GM12865 (cell line): ENCODE measurements around the gene PRDM15.

Experiments used
- DNase-seq: peaks from one replicate; pipeline ENCODE4 v3.0.0; 2010; ENCODE audit warnings: low read depth
- H3K4me3 ChIP-seq: 2 replicates; pipeline ENCODE4 v1.5.1; 2011; ENCODE audit warnings: mild to moderate bottlenecking, low read depth, low read length, control low read depth
- CTCF ChIP-seq: IDR thresholded peaks from 2 replicates; pipeline ENCODE4 v1.5.1; 2011; ENCODE audit warnings: low read length, control low read depth, low read depth, inconsistent platforms; ENCODE audit not compliant: insufficient read depth; ENCODE audit errors: missing control alignments

Gene PRDM15

DNA sequence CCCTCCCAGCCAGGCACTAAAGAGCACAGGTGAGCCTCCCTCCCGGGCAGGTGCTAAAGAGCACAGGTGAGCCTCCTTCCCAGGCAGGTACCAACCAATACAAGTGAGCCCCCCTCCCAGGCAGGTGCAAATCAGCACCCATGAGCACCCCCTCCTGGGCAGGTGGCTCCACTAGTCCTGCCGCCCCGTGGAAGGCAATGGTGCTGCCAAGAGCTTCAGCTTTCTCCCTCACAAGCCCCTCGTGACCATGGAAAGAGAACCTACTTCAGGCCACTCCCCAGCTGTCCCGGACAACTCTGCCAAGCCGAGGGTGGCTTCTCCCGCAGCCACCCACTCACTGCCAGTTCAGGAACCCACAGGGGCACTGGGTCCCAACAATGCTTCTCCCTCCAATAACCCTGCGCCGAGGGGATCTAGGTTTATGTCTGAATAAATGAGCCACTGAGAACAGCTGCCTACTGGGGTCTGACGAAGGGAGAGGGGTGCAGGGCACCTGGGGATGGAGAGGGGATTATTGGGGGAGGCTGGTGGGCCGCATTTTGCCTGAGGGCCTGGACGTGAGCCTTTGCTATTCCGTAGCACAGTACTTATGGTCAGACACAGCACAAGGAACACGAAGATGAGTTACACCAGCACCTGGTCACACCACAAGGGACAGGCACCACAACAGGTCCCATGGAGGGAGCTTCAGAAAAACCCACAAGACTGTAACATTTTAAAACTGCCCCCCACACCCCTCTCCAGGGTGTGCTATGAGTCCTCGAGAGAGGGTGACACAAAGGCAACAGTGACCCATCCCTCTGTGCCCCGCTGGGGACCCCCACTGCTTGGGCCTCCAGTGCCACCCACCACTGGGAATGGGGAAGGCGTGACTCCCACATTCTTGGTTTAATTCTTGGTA is 46.3 kb downstream of the PRDM15 start:
- no peak overlapping the region for H3K4me3 ChIP-seq
- peak; percentile 80 for DNase-seq
- no peak for TF ChIP-seq CTCF

DNA sequence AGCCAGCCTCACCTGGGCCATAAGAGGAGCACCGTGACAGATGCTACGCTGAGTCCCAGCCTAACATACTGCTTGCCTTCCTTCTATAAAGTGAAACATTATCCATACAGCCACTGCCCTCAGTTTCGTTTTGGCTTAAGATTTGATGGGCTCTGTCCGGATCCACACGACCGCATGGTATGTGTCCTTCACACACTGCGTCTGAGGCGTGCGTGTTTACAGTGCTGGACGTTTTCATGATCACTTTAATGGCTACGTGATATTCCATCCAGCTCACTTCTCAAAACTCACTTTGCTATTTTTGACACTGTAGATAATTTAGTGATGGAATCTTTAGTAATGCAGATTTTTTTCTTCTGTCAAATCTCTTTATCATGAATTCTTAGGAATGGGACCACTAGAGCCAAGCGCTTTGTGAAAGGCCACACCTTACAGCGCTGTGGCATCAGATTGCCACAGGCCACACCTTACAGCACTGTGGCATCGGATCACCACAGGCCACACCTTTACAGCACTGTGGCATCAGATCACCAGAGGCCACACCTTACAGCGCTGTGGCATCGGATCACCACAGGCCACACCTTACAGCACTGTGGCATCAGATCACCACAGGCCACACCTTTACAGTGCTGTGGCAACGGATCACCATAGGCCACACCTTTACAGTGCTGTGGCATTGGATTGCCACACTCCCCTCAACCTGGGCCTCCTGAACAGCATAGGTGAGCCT is 47.1 kb downstream of the PRDM15 start:
- no peak for DNase-seq
- no peak for TF ChIP-seq CTCF
- no peak overlapping the region for H3K4me3 ChIP-seq

DNA sequence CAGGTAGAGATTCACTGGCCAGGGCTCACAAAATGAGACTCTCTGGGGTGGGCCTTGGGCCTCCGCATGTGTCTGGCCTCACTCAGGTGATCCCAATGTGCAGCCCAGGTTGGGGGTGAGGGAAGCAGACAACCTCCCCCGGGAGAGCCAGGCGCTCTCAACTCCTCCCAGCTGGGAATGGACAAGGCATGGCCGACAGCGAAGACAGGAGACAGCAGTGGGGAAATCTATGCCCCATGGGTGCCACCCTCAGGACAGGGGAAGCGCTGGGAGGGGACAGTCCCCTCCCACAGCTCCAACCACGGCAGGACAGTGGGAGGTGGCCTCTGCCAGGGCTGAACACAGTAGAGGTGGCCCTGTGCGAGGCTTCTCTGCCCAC is 47.7 kb downstream of the PRDM15 start:
- H3K4me3 ChIP-seq = no peak overlapping the region
- DNase-seq = no peak
- TF ChIP-seq CTCF = no peak

DNA sequence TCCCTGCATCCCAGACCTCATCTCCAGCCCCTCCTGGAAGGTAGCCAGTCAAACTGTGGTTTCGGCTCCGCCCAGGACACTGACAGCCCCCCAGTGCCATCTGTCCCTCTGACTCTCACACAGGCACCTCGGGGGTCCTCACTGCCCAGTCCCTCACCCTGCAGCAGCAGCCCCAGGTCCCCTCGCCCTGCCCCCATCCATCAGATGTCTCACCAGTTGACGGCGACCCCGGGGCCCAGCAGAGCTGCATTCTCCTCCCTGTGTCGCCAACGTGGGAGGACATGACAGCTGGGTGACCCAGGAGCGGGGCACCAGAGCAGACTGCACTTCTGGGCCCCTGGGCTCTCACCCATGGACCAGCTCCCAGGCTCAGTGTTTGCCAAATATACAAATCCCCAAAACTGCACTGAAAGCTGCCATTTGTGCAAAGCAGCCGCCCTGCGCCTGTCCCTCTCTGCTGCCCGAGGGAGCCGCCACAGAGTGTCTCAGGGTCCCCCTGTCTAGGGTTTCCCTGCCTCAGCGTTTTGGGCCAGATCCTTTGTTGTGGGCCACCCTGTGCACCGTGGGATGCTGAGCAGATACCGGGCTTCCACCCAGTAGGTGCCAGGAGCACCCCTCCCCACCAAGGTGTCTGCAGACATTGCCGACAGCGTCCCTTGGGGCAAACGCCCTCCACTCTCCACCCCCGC is 48.2 kb downstream of the PRDM15 start:
- H3K4me3 ChIP-seq = no peak overlapping the region
- TF ChIP-seq CTCF = no peak
- DNase-seq = no peak

GRCh38 chr21:41830145-41830707 is 48.9 kb downstream of the PRDM15 start:
- TF ChIP-seq CTCF = no peak
- DNase-seq = no peak
- H3K4me3 ChIP-seq = no peak overlapping the region

DNA sequence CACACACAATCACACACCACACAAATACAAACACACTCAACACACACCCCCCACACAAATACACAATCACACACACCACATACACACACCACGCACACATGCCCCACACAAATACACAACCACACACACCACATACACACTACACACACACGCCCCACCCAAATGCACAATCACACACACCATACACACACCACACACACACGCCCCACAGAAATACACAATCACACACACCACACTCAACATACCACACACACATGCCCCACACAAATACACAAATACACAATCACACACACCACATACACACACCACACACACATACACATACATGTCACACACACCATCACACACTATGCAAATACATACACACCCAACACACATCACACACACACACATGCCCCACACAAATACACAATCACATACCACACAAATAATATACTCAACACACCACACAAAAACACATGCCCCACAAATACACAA is 50.2 kb downstream of the PRDM15 start:
- TF ChIP-seq CTCF = no peak
- no peak for DNase-seq
- H3K4me3 ChIP-seq = no peak overlapping the region
